ENCODE results near the gene SNTA1.
"Not testable (repeated sequence)": the region's sequence is repeated elsewhere in the genome, so short reads cannot be mapped to it uniquely, and the experiment has no call there.

The SNTA1 gene

GRCh38 chr20:33475381-33476152 is 32.0 kb upstream of the SNTA1 start:
- no peak overlapping the region for H3K27ac Mint-ChIP-seq
- H3K4me3 Mint-ChIP-seq, result no peak overlapping the region
- no peaks in the 10 kb centered on the region for H3K27me3 Mint-ChIP-seq (ENCODE audit: low read depth)
- H3K36me3 Mint-ChIP-seq (ENCODE audit: low read depth), result no peaks in the 10 kb centered on the region
- no peaks in the 10 kb centered on the region for H3K4me1 Mint-ChIP-seq (ENCODE audit: low read depth)
- H3K9me3 Mint-ChIP-seq, result no peaks in the 10 kb centered on the region
- DNase-seq (ENCODE audit: low spot score), result no peak

- no peaks in the 10 kb centered on the region for H3K4me1 Mint-ChIP-seq (ENCODE audit: low read depth)
- no peaks in the 10 kb centered on the region for H3K9me3 Mint-ChIP-seq
- H3K27ac Mint-ChIP-seq, result no peak overlapping the region
- no peaks in the 10 kb centered on the region for H3K27me3 Mint-ChIP-seq (ENCODE audit: low read depth)
- no peak for DNase-seq (ENCODE audit: low spot score)
- no peaks in the 10 kb centered on the region for H3K36me3 Mint-ChIP-seq (ENCODE audit: low read depth)
- H3K4me3 Mint-ChIP-seq, result no peak overlapping the region
These were observed 31.4 kb upstream of the SNTA1 start for GRCh38 chr20:33474963-33475362.

GRCh38 chr20:33474097-33474873 is 30.7 kb upstream of the SNTA1 start:
- Mint-ChIP-seq H3K4me3 (no peak overlapping the region), H3K27me3 (ENCODE audit: low read depth) (no peaks in the 10 kb centered on the region), H3K9me3 (no peaks in the 10 kb centered on the region), H3K36me3 (ENCODE audit: low read depth) (no peaks in the 10 kb centered on the region), H3K4me1 (ENCODE audit: low read depth) (no peaks in the 10 kb centered on the region), H3K27ac (no peak overlapping the region)
- no peak for DNase-seq (ENCODE audit: low spot score)

GRCh38 chr20:33472868-33473435 is 29.4 kb upstream of the SNTA1 start:
- DNase-seq (ENCODE audit: low spot score), result no peak

GRCh38 chr20:33470866-33471265 is 27.3 kb upstream of the SNTA1 start:
- Mint-ChIP-seq H3K4me1 (ENCODE audit: low read depth) (no peaks in the 10 kb centered on the region), H3K4me3 (no peak overlapping the region), H3K9me3 (no peaks in the 10 kb centered on the region), H3K27ac (no peak overlapping the region), H3K36me3 (ENCODE audit: low read depth) (no peaks in the 10 kb centered on the region), H3K27me3 (ENCODE audit: low read depth) (no peaks in the 10 kb centered on the region)
- DNase-seq (ENCODE audit: low spot score), result no peak

More at GRCh38 chr20:33472868-33473435, 29.4 kb upstream of the SNTA1 start:
- H3K27ac Mint-ChIP-seq, result no peak overlapping the region
- no peaks in the 10 kb centered on the region for H3K9me3 Mint-ChIP-seq
- H3K4me1 Mint-ChIP-seq (ENCODE audit: low read depth), result no peaks in the 10 kb centered on the region
- no peaks in the 10 kb centered on the region for H3K36me3 Mint-ChIP-seq (ENCODE audit: low read depth)
- no peaks in the 10 kb centered on the region for H3K27me3 Mint-ChIP-seq (ENCODE audit: low read depth)
- no peak overlapping the region for H3K4me3 Mint-ChIP-seq

GRCh38 chr20:33470457-33470856 is 26.9 kb upstream of the SNTA1 start:
- Mint-ChIP-seq H3K36me3 (ENCODE audit: low read depth) (no peaks in the 10 kb centered on the region), H3K9me3 (no peaks in the 10 kb centered on the region), H3K4me1 (ENCODE audit: low read depth) (no peaks in the 10 kb centered on the region), H3K4me3 (no peak overlapping the region), H3K27me3 (ENCODE audit: low read depth) (no peaks in the 10 kb centered on the region), H3K27ac (no peak overlapping the region)
- DNase-seq (ENCODE audit: low spot score), result no peak

- Mint-ChIP-seq H3K27ac (no peak overlapping the region), H3K27me3 (ENCODE audit: low read depth) (no peaks in the 10 kb centered on the region), H3K4me3 (no peak overlapping the region), H3K9me3 (no peaks in the 10 kb centered on the region), H3K36me3 (ENCODE audit: low read depth) (no peaks in the 10 kb centered on the region), H3K4me1 (ENCODE audit: low read depth) (no peaks in the 10 kb centered on the region)
- no peak for DNase-seq (ENCODE audit: low spot score)
These were observed 22.7 kb upstream of the SNTA1 start for GRCh38 chr20:33466303-33466646.

- Mint-ChIP-seq H3K4me1 (ENCODE audit: low read depth) (no peaks in the 10 kb centered on the region), H3K4me3 (no peak overlapping the region), H3K27me3 (ENCODE audit: low read depth) (no peaks in the 10 kb centered on the region), H3K27ac (no peak overlapping the region), H3K9me3 (no peaks in the 10 kb centered on the region), H3K36me3 (ENCODE audit: low read depth) (no peaks in the 10 kb centered on the region)
- no peak for DNase-seq (ENCODE audit: low spot score)
These were observed 22.1 kb upstream of the SNTA1 start for GRCh38 chr20:33465481-33466302.

GRCh38 chr20:33464759-33465158 is 21.2 kb upstream of the SNTA1 start:
- not testable (repeated sequence) for DNase-seq (ENCODE audit: low spot score); H3K27me3 Mint-ChIP-seq (ENCODE audit: low read depth); H3K4me1 Mint-ChIP-seq (ENCODE audit: low read depth); H3K36me3 Mint-ChIP-seq (ENCODE audit: low read depth); H3K9me3 Mint-ChIP-seq; H3K27ac Mint-ChIP-seq; H3K4me3 Mint-ChIP-seq

GRCh38 chr20:33463332-33464101 is 20.0 kb upstream of the SNTA1 start:
- Mint-ChIP-seq H3K4me1 (ENCODE audit: low read depth) (no peaks in the 10 kb centered on the region), H3K9me3 (no peaks in the 10 kb centered on the region), H3K4me3 (no peak overlapping the region), H3K27ac (no peak overlapping the region), H3K27me3 (ENCODE audit: low read depth) (no peaks in the 10 kb centered on the region), H3K36me3 (ENCODE audit: low read depth) (no peaks in the 10 kb centered on the region)
- DNase-seq (ENCODE audit: low spot score), result no peak

GRCh38 chr20:33460711-33461110 is 17.1 kb upstream of the SNTA1 start:
- Mint-ChIP-seq H3K27ac (no peak overlapping the region), H3K27me3 (ENCODE audit: low read depth) (no peaks in the 10 kb centered on the region), H3K4me3 (no peak overlapping the region), H3K36me3 (ENCODE audit: low read depth) (no peaks in the 10 kb centered on the region), H3K9me3 (no peaks in the 10 kb centered on the region), H3K4me1 (ENCODE audit: low read depth) (no peaks in the 10 kb centered on the region)
- no peak for DNase-seq (ENCODE audit: low spot score)

GRCh38 chr20:33459599-33459998 is 16.0 kb upstream of the SNTA1 start:
- no peaks in the 10 kb centered on the region for H3K9me3 Mint-ChIP-seq
- H3K4me1 Mint-ChIP-seq (ENCODE audit: low read depth), result no peaks in the 10 kb centered on the region
- DNase-seq (ENCODE audit: low spot score), result no peak
- no peak overlapping the region for H3K4me3 Mint-ChIP-seq
- no peak overlapping the region for H3K27ac Mint-ChIP-seq
- H3K36me3 Mint-ChIP-seq (ENCODE audit: low read depth), result no peaks in the 10 kb centered on the region
- H3K27me3 Mint-ChIP-seq (ENCODE audit: low read depth), result peaks cover 3% of the 10 kb centered on the region

GRCh38 chr20:33456916-33457642 is 13.5 kb upstream of the SNTA1 start:
- H3K9me3 Mint-ChIP-seq; H3K27ac Mint-ChIP-seq; H3K36me3 Mint-ChIP-seq (ENCODE audit: low read depth); H3K4me1 Mint-ChIP-seq (ENCODE audit: low read depth); H3K4me3 Mint-ChIP-seq; H3K27me3 Mint-ChIP-seq (ENCODE audit: low read depth): not testable (repeated sequence)
- DNase-seq (ENCODE audit: low spot score), result peak; percentile 69
